Activated CD8-positive, alpha-beta T cell treated with anti-CD3 and anti-CD28 coated beads for 36 hours (primary cell): Measurements from ENCODE around the gene AGA. TPM values are rescaled to one million over a fixed set of nuclear protein-coding genes. Genes with fewer than 3 reads are reported as not detected.

Experiments
- ATAC-seq: fragments of 200-7000 bp; cut with Tn5 transposase; one replicate; pipeline ENCODE4 v1.10.0; 2021; ENCODE audit warnings: mild to moderate bottlenecking, moderate library complexity
- CTCF ChIA-PET: fragments of 350-600 bp; sonication (Branson Sonifier 250); formaldehyde crosslinking; loops from one replicate; lab custom pipeline; 2021; ENCODE audit warnings: antibody characterized with exemption; lab: Charles Lee
- POLR2A ChIA-PET: fragments of 350-600 bp; sonication (Branson Sonifier 250); formaldehyde crosslinking; loops from one replicate; lab custom pipeline; 2021; ENCODE audit warnings: antibody characterized with exemption; lab: Charles Lee
- DNase-seq: peaks from one replicate; pipeline ENCODE4 v3.0.0-alpha.2; 2020
- H3K27ac Mint-ChIP-seq: one replicate; pipeline ENCODE4 v1.8.0; 2021; ENCODE audit warnings: mild to moderate bottlenecking, mixed read lengths
- H3K27me3 Mint-ChIP-seq: one replicate; pipeline ENCODE4 v1.8.0; 2021; ENCODE audit warnings: mixed read lengths
- H3K36me3 Mint-ChIP-seq: one replicate; pipeline ENCODE4 v1.8.0; 2021; ENCODE audit warnings: low read depth, mixed read lengths
- H3K4me1 Mint-ChIP-seq: one replicate; pipeline ENCODE4 v1.8.0; 2021; ENCODE audit warnings: low read depth, mixed read lengths
- H3K4me3 Mint-ChIP-seq: one replicate; pipeline ENCODE4 v1.8.0; 2021; ENCODE audit warnings: mild to moderate bottlenecking, moderate library complexity, mixed read lengths
- H3K9me3 Mint-ChIP-seq: one replicate; pipeline ENCODE4 v1.8.0; 2021; ENCODE audit warnings: mixed read lengths
- CTCF ChIP-seq: fragments of 200-600 bp; IDR thresholded peaks from one replicate; pipeline ENCODE4 v1.8.0; 2022; ENCODE audit warnings: antibody characterized with exemption, mild to moderate bottlenecking
- intact Hi-C: fragments of 100-400 bp; cut with micrococcal nuclease; formaldehyde crosslinking; loops from one replicate; pipeline ENCODE4 v1.10.0; 2022
- total RNA-seq, 2 experiments: library from RNA; stranded (reverse); gene quantifications; one replicate each; pipeline ENCODE4 v1.2.3, GENCODE V29; 2021

AGA gene
- total RNA-seq, 2 experiments from 2014 or later: 19.7 to 21.8 TPM

GRCh38 chr4:177487977-177488376 is 45.7 kb upstream of the AGA start:
- POLR2A ChIA-PET: no interaction called here
- H3K4me3 Mint-ChIP-seq: no peak overlapping the region
- CTCF ChIA-PET: no interaction called here
- H3K36me3 Mint-ChIP-seq: peaks cover 2% of the 10 kb centered on the region
- no peaks in the 10 kb centered on the region for H3K9me3 Mint-ChIP-seq
- no peak overlapping the region for H3K27ac Mint-ChIP-seq
- peaks cover 12% of the 10 kb centered on the region for H3K4me1 Mint-ChIP-seq
- intact Hi-C loops: no loop called here
- peak; percentile 30 for ATAC-seq
- no peaks in the 10 kb centered on the region for H3K27me3 Mint-ChIP-seq
- no peak for TF ChIP-seq CTCF
- no peak for DNase-seq

- intact Hi-C loops: no loop called here
- Mint-ChIP-seq H3K27me3 (no peaks in the 10 kb centered on the region), H3K9me3 (no peaks in the 10 kb centered on the region), H3K27ac (no peak overlapping the region), H3K36me3 (peaks cover 2% of the 10 kb centered on the region), H3K4me1 (peaks cover 12% of the 10 kb centered on the region), H3K4me3 (no peak overlapping the region)
- ChIA-PET POLR2A (no interaction called here), CTCF (no interaction called here)
- no peak for ATAC-seq
- TF ChIP-seq CTCF: no peak
- no peak for DNase-seq
Measured at GRCh38 chr4:177485528-177485927, 43.3 kb upstream of the AGA start.

- intact Hi-C loops: no loop called here
- ATAC-seq (no peak), DNase-seq (no peak)
- Mint-ChIP-seq H3K9me3 (no peaks in the 10 kb centered on the region), H3K27ac (no peak overlapping the region), H3K36me3 (peaks cover 2% of the 10 kb centered on the region), H3K27me3 (no peaks in the 10 kb centered on the region), H3K4me1 (peaks cover 12% of the 10 kb centered on the region), H3K4me3 (no peak overlapping the region)
- ChIA-PET CTCF (interaction anchor here (1.7 kb wide), 1 partner anchor 234 kb away, joined by 5 read pairs; no protein-coding TSS in a partner anchor), POLR2A (no interaction called here)
- no peak for TF ChIP-seq CTCF
Measured at GRCh38 chr4:177484613-177485021, 42.4 kb upstream of the AGA start.

- intact Hi-C loops: no loop called here
Measured at GRCh38 chr4:177483760-177484159, 41.5 kb upstream of the AGA start.

More at GRCh38 chr4:177483760-177484159, 41.5 kb upstream of the AGA start:
- H3K4me3 Mint-ChIP-seq: no peak overlapping the region
- DNase-seq (no peak), ATAC-seq (no peak)
- H3K4me1 Mint-ChIP-seq: peaks cover 12% of the 10 kb centered on the region
- no peaks in the 10 kb centered on the region for H3K9me3 Mint-ChIP-seq
- no peaks in the 10 kb centered on the region for H3K27me3 Mint-ChIP-seq
- ChIA-PET CTCF (interaction anchor here (0.6 to 1.7 kb wide), 3 partner anchors 18 to 233 kb away, joined by 3 to 5 read pairs (median 3); no protein-coding TSS in a partner anchor), POLR2A (interaction anchor here (0.6 kb wide), 1 partner anchor 383 kb away, joined by 3 read pairs; no protein-coding TSS in a partner anchor)
- TF ChIP-seq CTCF: no peak
- H3K36me3 Mint-ChIP-seq: peaks cover 2% of the 10 kb centered on the region
- H3K27ac Mint-ChIP-seq: no peak overlapping the region
